Mucosa of rectum (tissue), 2 donors: ENCODE results near the gene PTPRG.

ENCODE experiments used
- H3K27ac ChIP-seq, 2 donors: one replicate each; pipeline ENCODE4 v1.7.0; 2013; ENCODE audit warnings: inconsistent platforms in 2 of 2, low read depth in 2 of 2, low read length in 2 of 2
- H3K27me3 ChIP-seq, 2 donors: one replicate each; pipeline ENCODE4 v1.7.0; 2013; ENCODE audit warnings: low read length in 2 of 2; ENCODE audit not compliant: control insufficient read depth in 2 of 2, insufficient read depth in 2 of 2
- H3K36me3 ChIP-seq, 2 donors: one replicate each; pipeline ENCODE4 v1.7.0; 2013; ENCODE audit warnings: low read length in 2 of 2; ENCODE audit not compliant: control insufficient read depth in 2 of 2, insufficient read depth in 2 of 2
- H3K4me1 ChIP-seq, 2 donors: one replicate each; pipeline ENCODE4 v1.7.0; 2013; ENCODE audit warnings: low read length in 2 of 2, mild to moderate bottlenecking in 1 of 2; ENCODE audit not compliant: control insufficient read depth in 2 of 2, insufficient read depth in 2 of 2
- H3K4me3 ChIP-seq, 2 donors: one replicate each; pipeline ENCODE4 v1.7.0; 2013; ENCODE audit warnings: low read length in 2 of 2
- H3K9ac ChIP-seq, 2 donors: one replicate each; pipeline ENCODE4 v1.7.0; 2013; ENCODE audit warnings: low read length in 2 of 2, low read depth in 1 of 2, mild to moderate bottlenecking in 1 of 2
- H3K9me3 ChIP-seq, 2 donors: one replicate each; pipeline ENCODE4 v1.7.0; 2013; ENCODE audit warnings: low read length in 2 of 2; ENCODE audit not compliant: control insufficient read depth in 2 of 2
- donor health status: healthy.
- donor health status: Normal muscosa, but diverticular disease.

The PTPRG gene

DNA sequence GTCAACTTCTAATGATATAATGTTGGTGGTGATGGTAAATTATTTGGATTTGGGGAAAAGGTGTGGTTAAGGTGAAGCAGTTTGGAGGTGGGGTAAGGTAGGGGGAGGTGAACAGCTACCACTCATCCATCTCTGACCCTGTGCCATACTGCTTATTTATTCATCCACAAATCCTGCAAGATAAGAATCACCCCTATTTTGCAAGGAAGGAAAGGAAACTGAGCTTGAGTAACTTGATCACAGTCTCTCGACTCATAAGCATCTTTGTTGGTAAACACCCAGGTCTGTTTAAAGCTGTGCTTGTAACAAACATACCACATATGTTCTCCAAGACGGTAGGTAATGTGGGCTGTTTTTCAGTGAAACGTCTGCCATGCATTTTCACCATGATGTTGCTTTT, 67.3 kb downstream of the PTPRG start:
- H3K27ac ChIP-seq = no peak overlapping the region
- H3K9me3 ChIP-seq = no peaks in the 10 kb centered on the region
- H3K27me3 ChIP-seq = no peaks in the 10 kb centered on the region
- H3K4me1 ChIP-seq = peaks cover 0 to 3% of the 10 kb centered on the region in 2 donors
- no peak overlapping the region for H3K4me3 ChIP-seq
- H3K9ac ChIP-seq = no peak overlapping the region
- no peaks in the 10 kb centered on the region for H3K36me3 ChIP-seq

DNA sequence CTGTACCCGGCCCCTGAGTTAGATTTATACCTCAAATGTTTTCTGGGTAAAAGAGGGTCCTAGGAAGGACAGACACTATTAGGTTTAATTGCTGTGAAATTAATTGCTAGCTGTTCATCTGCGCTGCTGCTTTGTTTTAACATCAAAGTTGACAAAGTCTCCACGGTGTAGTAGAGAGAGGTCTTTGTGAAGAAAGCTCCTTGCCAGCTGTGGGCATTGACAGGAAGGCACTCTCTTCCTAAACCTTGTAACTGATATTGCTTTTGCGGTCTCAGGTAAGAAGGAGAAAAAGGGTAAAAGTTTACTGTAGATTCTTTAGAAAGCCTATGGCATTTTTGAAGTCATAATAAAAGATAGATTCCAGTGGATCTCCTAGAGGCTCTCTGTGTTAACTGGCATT, 68.1 kb downstream of the PTPRG start:
- Histone ChIP-seq H3K9me3 (no peaks in the 10 kb centered on the region), H3K27me3 (no peaks in the 10 kb centered on the region), H3K27ac (no peak overlapping the region), H3K4me1 (peaks cover 0 to 4% of the 10 kb centered on the region in 2 donors), H3K36me3 (no peaks in the 10 kb centered on the region), H3K4me3 (no peak overlapping the region), H3K9ac (no peak overlapping the region)

DNA sequence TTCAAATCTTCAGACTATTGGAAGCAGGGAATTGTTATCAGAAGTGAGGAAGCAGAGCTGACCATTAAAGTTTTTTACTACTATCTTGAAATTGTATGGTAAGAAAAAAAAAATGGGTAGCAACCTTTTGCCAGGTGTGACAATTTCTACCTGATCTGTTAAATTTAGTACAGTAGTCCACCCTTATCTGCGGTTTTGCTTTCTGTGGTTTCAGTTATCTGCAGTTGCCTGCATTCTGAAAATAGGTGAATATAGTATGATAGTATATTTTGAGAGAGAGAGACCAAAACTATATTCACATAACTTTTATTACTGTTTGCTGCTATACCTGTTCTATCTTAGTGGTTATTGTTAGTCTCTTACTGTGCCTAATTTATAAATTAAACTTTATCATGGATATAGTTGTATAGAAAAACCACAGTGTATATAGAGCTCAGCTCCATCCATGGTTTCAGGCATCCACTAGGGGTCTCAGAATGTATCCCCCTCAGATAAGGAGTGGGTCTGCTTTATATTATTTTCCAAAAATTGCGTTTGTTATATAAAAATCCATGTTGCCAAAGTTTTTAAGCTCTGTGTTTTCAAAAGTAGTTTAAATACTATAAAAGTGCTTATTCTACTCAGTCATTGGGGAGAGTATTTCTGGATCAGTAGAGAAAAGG, 69.9 kb downstream of the PTPRG start:
- no peak overlapping the region for H3K27ac ChIP-seq
- peaks cover 0 to 8% of the 10 kb centered on the region in 2 donors for H3K4me1 ChIP-seq
- H3K9me3 ChIP-seq = no peaks in the 10 kb centered on the region
- H3K9ac ChIP-seq = no peak overlapping the region
- H3K4me3 ChIP-seq = no peak overlapping the region
- H3K27me3 ChIP-seq = no peaks in the 10 kb centered on the region
- no peaks in the 10 kb centered on the region for H3K36me3 ChIP-seq

GRCh38 chr3:61632568-61633175, 71.3 kb downstream of the PTPRG start:
- no peak overlapping the region for H3K9ac ChIP-seq
- no peaks in the 10 kb centered on the region for H3K27me3 ChIP-seq
- no peak overlapping the region for H3K4me3 ChIP-seq
- no peaks in the 10 kb centered on the region for H3K36me3 ChIP-seq
- peaks cover 5 to 13% of the 10 kb centered on the region in 2 donors for H3K4me1 ChIP-seq
- no peaks in the 10 kb centered on the region for H3K9me3 ChIP-seq
- no peak overlapping the region for H3K27ac ChIP-seq

- peaks cover 5 to 14% of the 10 kb centered on the region in 2 donors for H3K4me1 ChIP-seq
- no peak overlapping the region for H3K9ac ChIP-seq
- no peaks in the 10 kb centered on the region for H3K9me3 ChIP-seq
- H3K27ac ChIP-seq = no peak overlapping the region
- H3K27me3 ChIP-seq = no peaks in the 10 kb centered on the region
- no peaks in the 10 kb centered on the region for H3K36me3 ChIP-seq
- H3K4me3 ChIP-seq = no peak overlapping the region
Observed at GRCh38 chr3:61634678-61635077, 73.3 kb downstream of the PTPRG start.

DNA sequence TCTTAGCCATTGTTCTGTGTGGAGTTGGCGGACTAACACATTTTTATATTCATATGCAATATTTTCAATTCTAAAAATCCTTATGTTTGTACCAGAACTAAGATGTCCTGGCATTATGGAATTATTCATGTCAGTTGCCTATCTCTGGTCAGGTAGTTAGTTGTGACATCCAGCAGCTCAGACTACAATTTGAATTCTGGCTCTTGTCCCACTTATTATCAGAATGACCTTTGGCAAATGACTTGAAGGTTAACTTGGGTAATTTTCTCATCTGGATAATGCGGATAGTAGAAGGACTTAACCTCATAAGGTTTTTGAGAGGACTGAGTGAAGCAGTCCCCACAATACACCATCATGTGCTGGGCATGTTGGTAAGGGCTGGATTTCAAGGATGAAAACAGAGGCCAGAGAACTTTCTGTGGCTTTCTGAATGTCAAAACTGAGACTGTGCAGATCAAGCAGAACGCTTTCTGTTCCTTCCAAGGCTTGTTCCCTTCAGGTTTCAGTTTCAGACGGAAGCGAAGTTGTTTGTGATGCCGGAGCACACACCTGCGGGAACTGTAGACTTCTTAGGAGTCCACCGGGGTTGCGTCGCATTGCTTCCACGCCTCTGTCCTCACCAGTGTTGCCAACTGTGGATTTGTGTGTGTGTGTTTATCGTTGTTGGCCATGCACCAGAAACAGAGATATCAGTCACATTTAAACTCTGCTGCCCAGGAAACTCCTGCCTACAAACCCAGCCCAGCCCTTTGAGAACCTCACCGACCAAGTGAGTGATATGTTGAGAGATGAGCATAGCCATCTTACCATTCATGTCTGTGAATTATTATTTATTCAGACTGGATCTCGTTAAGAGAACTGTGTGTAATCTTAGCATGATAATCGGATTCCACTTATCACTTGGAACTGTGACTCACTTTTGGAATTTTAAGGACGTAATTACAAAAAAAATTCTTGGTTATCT, 76.0 kb downstream of the PTPRG start:
- H3K4me1 ChIP-seq = peaks cover 5 to 14% of the 10 kb centered on the region in 2 donors
- H3K27ac ChIP-seq = peak overlapping the region; percentile 77 to 85
- no peaks in the 10 kb centered on the region for H3K27me3 ChIP-seq
- H3K36me3 ChIP-seq = no peaks in the 10 kb centered on the region
- peak overlapping the region; percentile 20 to 59 for H3K9ac ChIP-seq
- H3K9me3 ChIP-seq = no peaks in the 10 kb centered on the region
- peak overlapping the region; percentile 57 to 65 for H3K4me3 ChIP-seq

GRCh38 chr3:61638741-61639140, 77.4 kb downstream of the PTPRG start:
- Histone ChIP-seq H3K9me3 (no peaks in the 10 kb centered on the region), H3K4me3 (no peak overlapping the region), H3K36me3 (no peaks in the 10 kb centered on the region), H3K27ac (no peak overlapping the region), H3K9ac (no peak overlapping the region), H3K27me3 (no peaks in the 10 kb centered on the region), H3K4me1 (peaks cover 5 to 14% of the 10 kb centered on the region in 2 donors)

- Histone ChIP-seq H3K36me3 (no peaks in the 10 kb centered on the region), H3K27ac (no peak overlapping the region), H3K4me3 (no peak overlapping the region), H3K9ac (no peak overlapping the region), H3K27me3 (no peaks in the 10 kb centered on the region), H3K9me3 (no peaks in the 10 kb centered on the region), H3K4me1 (peaks cover 5 to 9% of the 10 kb centered on the region in 2 donors)
Observed at GRCh38 chr3:61639991-61640390, 78.6 kb downstream of the PTPRG start.

GRCh38 chr3:61645148-61645547, 83.8 kb downstream of the PTPRG start:
- Histone ChIP-seq H3K9ac (no peak overlapping the region), H3K27me3 (no peaks in the 10 kb centered on the region), H3K4me3 (no peak overlapping the region), H3K9me3 (peaks cover 3 to 4% of the 10 kb centered on the region in 2 donors), H3K27ac (no peak overlapping the region), H3K4me1 (peaks cover 2 to 10% of the 10 kb centered on the region in 2 donors), H3K36me3 (no peaks in the 10 kb centered on the region)

DNA sequence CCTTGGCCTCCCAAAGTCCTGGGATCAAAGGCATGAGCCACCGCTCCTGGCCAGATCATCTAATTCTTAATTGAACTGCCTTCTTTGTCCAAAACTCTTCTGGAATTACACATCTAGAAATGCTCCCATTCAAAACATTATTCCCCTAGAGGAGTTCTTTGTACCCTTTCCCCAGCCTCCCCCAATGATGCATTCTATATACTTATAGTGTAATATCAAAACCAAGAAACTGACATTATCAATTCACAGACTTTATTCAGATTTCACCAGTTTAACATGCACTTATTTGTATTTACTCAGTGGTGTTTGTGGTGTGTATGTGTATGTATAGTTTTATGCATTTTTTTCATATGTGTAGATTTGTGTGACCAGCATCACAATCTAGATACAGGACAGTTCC, 85.0 kb downstream of the PTPRG start:
- Histone ChIP-seq H3K27me3 (no peaks in the 10 kb centered on the region), H3K36me3 (no peaks in the 10 kb centered on the region), H3K9ac (no peak overlapping the region), H3K4me1 (peaks cover 3 to 12% of the 10 kb centered on the region in 2 donors), H3K9me3 (peaks cover 3 to 4% of the 10 kb centered on the region in 2 donors), H3K27ac (no peak overlapping the region), H3K4me3 (no peak overlapping the region)
